ENCODE measurements around the gene SIPA1L3.

SIPA1L3 gene

GRCh38 chr19:38239816-38240215, 332.8 kb downstream of the SIPA1L3 start:
- no peak for DNase-seq (ENCODE audit: low spot score)

GRCh38 chr19:38243279-38243673, 336.3 kb downstream of the SIPA1L3 start:
- DNase-seq (ENCODE audit: low spot score), result no peak

GRCh38 chr19:38245826-38246498, 339.0 kb downstream of the SIPA1L3 start:
- DNase-seq (ENCODE audit: low spot score), result no peak

GRCh38 chr19:38247126-38247525, 340.1 kb downstream of the SIPA1L3 start:
- no peak for DNase-seq (ENCODE audit: low spot score)

GRCh38 chr19:38247734-38248268, 340.8 kb downstream of the SIPA1L3 start:
- no peak for DNase-seq (ENCODE audit: low spot score)

- no peak for DNase-seq (ENCODE audit: low spot score)
These were observed 341.4 kb downstream of the SIPA1L3 start for GRCh38 chr19:38248421-38248820.

- no peak for DNase-seq (ENCODE audit: low spot score)
These were observed 343.4 kb downstream of the SIPA1L3 start for GRCh38 chr19:38250428-38250820.

GRCh38 chr19:38250821-38251563, 344.0 kb downstream of the SIPA1L3 start:
- no peak for DNase-seq (ENCODE audit: low spot score)

- DNase-seq (ENCODE audit: low spot score), result no peak
These were observed 344.6 kb downstream of the SIPA1L3 start for GRCh38 chr19:38251564-38252051.

- no peak for DNase-seq (ENCODE audit: low spot score)
These were observed 345.4 kb downstream of the SIPA1L3 start for GRCh38 chr19:38252385-38252784.

GRCh38 chr19:38252941-38253691, 346.1 kb downstream of the SIPA1L3 start:
- DNase-seq (ENCODE audit: low spot score), result no peak

- DNase-seq (ENCODE audit: low spot score), result no peak
These were observed 346.8 kb downstream of the SIPA1L3 start for GRCh38 chr19:38253788-38254187.

GRCh38 chr19:38255383-38256014, 348.5 kb downstream of the SIPA1L3 start:
- no peak for DNase-seq (ENCODE audit: low spot score)
